PC-3 (cell line): Measurements from ENCODE around the gene PM20D2. TPM values are rescaled to one million over a fixed set of nuclear protein-coding genes. Genes with fewer than 3 reads are reported as not detected.

Experiments used
- ATAC-seq: fragments of 200-7000 bp; cut with Tn5 transposase; 2 replicates; pipeline ENCODE4 v1.9.1; 2020; ENCODE audit warnings: mild to moderate bottlenecking, moderate library complexity
- BruUV-seq: library from RNA; stranded (reverse); fragments of 400-500 nt; replicated peaks from 2 replicates; lab custom pipeline; 2021; lab: Mats Ljungman, UMichigan
- CTCF ChIA-PET: fragments of 300-600 bp; sonication (Branson Sonifier 250); formaldehyde crosslinking; loops from one replicate; lab custom pipeline; 2022; ENCODE audit warnings: antibody characterized with exemption; lab: Charles Lee
- POLR2A ChIA-PET: fragments of 300-600 bp; sonication (Branson Sonifier 250); formaldehyde crosslinking; loops from one replicate; lab custom pipeline; 2022; ENCODE audit warnings: antibody characterized with exemption; ENCODE audit not compliant: unreplicated experiment; lab: Charles Lee
- DNase-seq: peaks from one replicate; pipeline ENCODE4 v3.0.0-alpha.2; 2015
- H2AFZ ChIP-seq: fragments of 300-600 bp; sonication (generic); 2 replicates; pipeline ENCODE4 v1.6.0; 2016; ENCODE audit warnings: antibody characterized with exemption, low read length
- H3F3A ChIP-seq: fragments of 300-600 bp; sonication (generic); one replicate; pipeline ENCODE4 v1.6.0; 2017; ENCODE audit warnings: antibody characterized with exemption, low read length, control low read depth, mild to moderate bottlenecking; ENCODE audit not compliant: unreplicated experiment
- H3K27ac ChIP-seq: fragments of 300-600 bp; sonication (generic); 2 replicates; pipeline ENCODE4 v1.5.1; 2016; ENCODE audit warnings: mild to moderate bottlenecking, low read length
- H3K27me3 ChIP-seq: fragments of 300-600 bp; sonication (generic); 2 replicates; pipeline ENCODE4 v1.6.1; 2016; ENCODE audit warnings: low read length, mixed read lengths
- H3K36me3 ChIP-seq: fragments of 300-600 bp; sonication (generic); 2 replicates; pipeline ENCODE4 v1.6.1; 2016; ENCODE audit warnings: low read depth, mixed run types, low read length, mixed read lengths
- H3K4me1 ChIP-seq: fragments of 300-600 bp; sonication (generic); 2 replicates; pipeline ENCODE4 v1.5.1; 2016; ENCODE audit warnings: low read length; ENCODE audit not compliant: insufficient read depth
- H3K4me2 ChIP-seq: fragments of 300-600 bp; sonication (generic); 2 replicates; pipeline ENCODE4 v1.6.0; 2016; ENCODE audit warnings: low read length
- H3K4me3 ChIP-seq: fragments of 300-600 bp; sonication (generic); 2 replicates; pipeline ENCODE4 v1.5.1; 2016; ENCODE audit warnings: mild to moderate bottlenecking, low read length, mixed read lengths
- H3K79me2 ChIP-seq: fragments of 300-600 bp; sonication (generic); 2 replicates; pipeline ENCODE4 v1.6.1; 2017; ENCODE audit warnings: low read length, mixed read lengths
- H3K9ac ChIP-seq: fragments of 300-600 bp; sonication (generic); 2 replicates; pipeline ENCODE4 v1.6.0; 2016; ENCODE audit warnings: mild to moderate bottlenecking, low read length
- H3K9me2 ChIP-seq: fragments of 300-600 bp; sonication (generic); replicated peaks from 2 replicates; pipeline ENCODE4 v1.6.1; 2016; ENCODE audit warnings: mixed run types, low read length, mixed read lengths
- H3K9me3 ChIP-seq: fragments of 300-600 bp; sonication (generic); 2 replicates; pipeline ENCODE4 v1.6.1; 2016; ENCODE audit warnings: low read length, mixed read lengths
- H4K20me1 ChIP-seq: fragments of 300-600 bp; sonication (generic); 2 replicates; pipeline ENCODE4 v1.6.1; 2016; ENCODE audit warnings: low read length, mixed read lengths
- EZH2 ChIP-seq: fragments of 300-600 bp; sonication (generic); IDR thresholded peaks from one replicate; pipeline ENCODE4 v1.6.1; 2017; ENCODE audit warnings: antibody characterized with exemption, mild to moderate bottlenecking, low read length; ENCODE audit not compliant: unreplicated experiment
- EZH2phosphoT487 ChIP-seq: fragments of 300-600 bp; sonication (generic); IDR thresholded peaks from 2 replicates; pipeline ENCODE4 v1.6.1; 2018; ENCODE audit warnings: mild to moderate bottlenecking, antibody characterized with exemption, low read length, borderline replicate concordance
- intact Hi-C: fragments of 100-400 bp; cut with micrococcal nuclease; formaldehyde crosslinking; loops from 2 replicates; pipeline ENCODE4 v1.9.0; 2023
- total RNA-seq: library from RNA; depleted of rRNA; stranded (reverse); fragments of >200 nt; gene quantifications from 2 replicates; pipeline ENCODE4 v1.2.3, GENCODE V29; 2014
- TF ChIP-seq, protein P1 (sequence below): fragments of 300-600 bp; sonication (generic); conservative IDR thresholded peaks from 2 replicates; pipeline ENCODE4 v1.5.1; 2017; ENCODE audit warnings: antibody characterized with exemption, low read depth, mild to moderate bottlenecking, low read length

PM20D2 gene
- total RNA-seq, 1 experiment from 2014 or later: 17.3 TPM

DNA sequence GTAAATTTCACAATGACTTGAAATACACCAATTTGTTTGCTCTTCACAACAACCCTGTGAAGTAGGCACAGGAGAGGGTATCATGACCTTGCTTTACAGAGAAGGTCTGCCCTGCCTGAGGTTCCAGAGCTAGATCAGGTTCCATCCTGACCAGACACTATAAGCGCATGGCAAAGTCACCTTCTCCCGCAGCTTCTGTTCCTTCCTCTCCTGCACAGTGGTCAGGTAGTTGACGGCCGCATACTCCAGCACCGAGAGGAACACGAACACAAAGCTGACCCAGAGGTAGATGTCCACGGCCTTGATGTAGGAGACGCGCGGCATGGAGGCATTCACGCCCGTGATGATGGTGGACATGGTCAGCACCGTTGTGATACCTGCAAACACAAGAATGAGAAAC is 34.3 kb downstream of the PM20D2 start:
- intact Hi-C loops: no loop called here
- Histone ChIP-seq H3K4me1 (no peaks in the 10 kb centered on the region), H2AFZ (no peak overlapping the region), H3K79me2 (no peaks in the 10 kb centered on the region), H3K36me3 (no peaks in the 10 kb centered on the region), H3F3A (no peaks in the 10 kb centered on the region), H3K27me3 (peaks cover 12% of the 10 kb centered on the region), H4K20me1 (no peaks in the 10 kb centered on the region), H3K9me3 (no peaks in the 10 kb centered on the region), H3K27ac (no peak overlapping the region), H3K4me2 (no peak overlapping the region), H3K9ac (no peak overlapping the region), H3K9me2 (no peaks in the 10 kb centered on the region), H3K4me3 (no peak overlapping the region)
- ATAC-seq (no peak), DNase-seq (no peak)
- BruUV-seq: no TSS peak
- ChIA-PET CTCF (no interaction called here), POLR2A (no interaction called here)
- TF ChIP-seq, protein P1, sequence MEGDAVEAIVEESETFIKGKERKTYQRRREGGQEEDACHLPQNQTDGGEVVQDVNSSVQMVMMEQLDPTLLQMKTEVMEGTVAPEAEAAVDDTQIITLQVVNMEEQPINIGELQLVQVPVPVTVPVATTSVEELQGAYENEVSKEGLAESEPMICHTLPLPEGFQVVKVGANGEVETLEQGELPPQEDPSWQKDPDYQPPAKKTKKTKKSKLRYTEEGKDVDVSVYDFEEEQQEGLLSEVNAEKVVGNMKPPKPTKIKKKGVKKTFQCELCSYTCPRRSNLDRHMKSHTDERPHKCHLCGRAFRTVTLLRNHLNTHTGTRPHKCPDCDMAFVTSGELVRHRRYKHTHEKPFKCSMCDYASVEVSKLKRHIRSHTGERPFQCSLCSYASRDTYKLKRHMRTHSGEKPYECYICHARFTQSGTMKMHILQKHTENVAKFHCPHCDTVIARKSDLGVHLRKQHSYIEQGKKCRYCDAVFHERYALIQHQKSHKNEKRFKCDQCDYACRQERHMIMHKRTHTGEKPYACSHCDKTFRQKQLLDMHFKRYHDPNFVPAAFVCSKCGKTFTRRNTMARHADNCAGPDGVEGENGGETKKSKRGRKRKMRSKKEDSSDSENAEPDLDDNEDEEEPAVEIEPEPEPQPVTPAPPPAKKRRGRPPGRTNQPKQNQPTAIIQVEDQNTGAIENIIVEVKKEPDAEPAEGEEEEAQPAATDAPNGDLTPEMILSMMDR: no peak
- TF ChIP-seq EZH2phosphoT487 (no peak), EZH2 (no peak)

DNA sequence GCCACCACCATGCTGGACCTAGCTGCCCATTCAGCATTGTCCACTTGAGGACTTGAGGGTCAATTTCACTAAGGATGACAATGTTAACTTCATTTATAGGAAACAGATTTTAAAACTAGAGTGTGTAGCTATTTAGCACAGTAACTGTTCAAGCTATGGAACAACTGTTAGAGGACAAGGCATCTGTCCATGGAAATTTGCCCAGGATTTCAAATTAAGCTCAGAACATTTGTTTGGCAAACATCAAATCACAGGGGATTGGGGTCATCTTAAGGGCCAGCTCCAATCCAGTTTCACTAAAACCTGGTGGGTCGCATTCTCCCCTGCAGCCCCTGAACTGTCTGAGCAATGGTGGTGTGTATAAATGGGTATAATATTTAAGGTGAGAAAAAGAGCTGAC is 35.1 kb downstream of the PM20D2 start:
- no peak overlapping the region for H2AFZ ChIP-seq
- H3F3A ChIP-seq: no peaks in the 10 kb centered on the region
- H3K9me2 ChIP-seq: no peaks in the 10 kb centered on the region
- intact Hi-C loops: no loop called here
- ATAC-seq (no peak), DNase-seq (no peak)
- H3K9ac ChIP-seq: no peak overlapping the region
- no peaks in the 10 kb centered on the region for H3K4me1 ChIP-seq
- CTCF ChIA-PET: no interaction called here
- POLR2A ChIA-PET: no interaction called here
- TF ChIP-seq EZH2phosphoT487: no peak
- TF ChIP-seq, protein P1: no peak
- no peak for TF ChIP-seq EZH2
- no peaks in the 10 kb centered on the region for H3K36me3 ChIP-seq
- H3K4me3 ChIP-seq: no peak overlapping the region
- peaks cover 12% of the 10 kb centered on the region for H3K27me3 ChIP-seq
- no TSS peak for BruUV-seq
- no peak overlapping the region for H3K27ac ChIP-seq
- H3K4me2 ChIP-seq: no peak overlapping the region
- no peaks in the 10 kb centered on the region for H3K79me2 ChIP-seq
- H4K20me1 ChIP-seq: no peaks in the 10 kb centered on the region
- no peaks in the 10 kb centered on the region for H3K9me3 ChIP-seq

DNA sequence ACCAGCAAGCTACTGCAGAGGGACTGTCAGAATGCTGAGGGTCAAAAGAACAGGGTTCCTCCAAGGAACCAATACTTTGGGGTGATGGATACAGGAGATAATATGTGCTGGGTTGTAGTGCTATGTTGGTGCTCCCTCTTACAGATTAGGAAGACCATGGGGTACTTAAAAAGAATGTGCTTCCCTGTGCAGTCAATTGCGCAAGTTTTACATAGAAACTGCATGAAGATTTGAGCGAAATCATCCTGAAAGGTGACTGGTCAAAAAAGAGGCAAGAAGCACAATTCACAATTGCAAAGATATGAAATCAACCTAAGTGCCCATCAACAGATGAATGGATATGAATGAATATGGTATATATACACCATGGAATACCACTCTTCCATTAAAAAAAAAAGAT is 37.4 kb downstream of the PM20D2 start:
- H3K4me1 ChIP-seq: no peaks in the 10 kb centered on the region
- H3K79me2 ChIP-seq: no peaks in the 10 kb centered on the region
- ChIA-PET POLR2A (no interaction called here), CTCF (no interaction called here)
- no peak overlapping the region for H3K4me2 ChIP-seq
- peaks cover 12% of the 10 kb centered on the region for H3K27me3 ChIP-seq
- TF ChIP-seq, protein P1: no peak
- no peak for TF ChIP-seq EZH2phosphoT487
- TF ChIP-seq EZH2: no peak
- no peak overlapping the region for H3K9ac ChIP-seq
- H2AFZ ChIP-seq: no peak overlapping the region
- H3K4me3 ChIP-seq: no peak overlapping the region
- H3K9me2 ChIP-seq: no peaks in the 10 kb centered on the region
- DNase-seq: no peak
- no TSS peak for BruUV-seq
- no peak for ATAC-seq
- no peaks in the 10 kb centered on the region for H3F3A ChIP-seq
- intact Hi-C loops: no loop called here
- no peaks in the 10 kb centered on the region for H3K9me3 ChIP-seq
- H3K36me3 ChIP-seq: no peaks in the 10 kb centered on the region
- no peaks in the 10 kb centered on the region for H4K20me1 ChIP-seq
- H3K27ac ChIP-seq: no peak overlapping the region
